Stomach (tissue), 4 donors: ENCODE data around the gene BRMS1L.

Source experiments
- CTCF ChIP-seq, 7 experiments: fragments of 450-650 bp in 4 of 7; fragments of 200-600 bp in 3 of 7; sonication (generic) in 3 of 7; IDR thresholded peaks; one replicate each; pipeline ENCODE4 v1.5.1; 2016 to 2019; ENCODE audit warnings: antibody characterized with exemption in 7 of 7, control low read depth in 2 of 7, mild to moderate bottlenecking in 1 of 7
- POLR2A ChIP-seq, 4 donors: fragments of 450-650 bp; IDR thresholded peaks; one replicate each; pipeline ENCODE4 v1.6.1; 2016; ENCODE audit warnings: antibody characterized with exemption in 4 of 4, control low read depth in 2 of 4, mild to moderate bottlenecking in 1 of 4, moderate library complexity in 1 of 4
- POLR2AphosphoS5 ChIP-seq, 3 donors: sonication (generic); formaldehyde crosslinking; IDR thresholded peaks; one replicate each; pipeline ENCODE4 v1.6.1; 2016; ENCODE audit warnings: antibody characterized with exemption in 3 of 3

DNA sequence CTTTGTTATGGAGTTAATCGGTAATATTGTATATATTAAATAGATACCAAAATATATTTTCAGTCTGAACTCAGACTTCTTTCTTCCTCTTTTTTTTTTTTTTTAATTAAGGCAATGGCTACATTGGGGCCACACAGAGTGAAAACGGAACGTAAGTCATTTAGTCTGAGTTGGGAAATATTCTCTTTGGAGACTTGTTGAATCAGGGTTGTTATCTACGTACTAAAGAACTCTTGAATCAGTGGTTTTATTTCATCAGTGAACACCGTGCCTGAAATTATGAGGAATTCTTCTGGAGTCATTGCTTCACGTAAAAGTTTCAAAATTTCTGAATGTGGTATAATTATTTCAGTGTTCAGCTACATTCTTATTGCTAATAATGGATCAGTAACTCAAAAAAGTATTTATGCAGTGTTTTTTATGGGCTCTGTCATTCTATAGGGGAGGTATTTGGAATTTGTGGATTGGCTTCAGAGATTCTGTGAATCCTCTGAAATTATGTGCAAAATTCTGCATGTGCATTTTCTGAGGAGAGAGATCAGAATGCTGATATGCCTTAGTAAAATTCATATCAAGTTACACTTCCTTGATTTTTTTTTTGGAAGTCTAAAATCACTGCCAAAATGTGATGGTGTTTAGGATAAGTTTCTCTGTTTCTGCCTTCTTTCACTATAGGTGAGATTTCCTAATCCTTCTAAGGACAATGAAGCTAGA lies 39.6 kb downstream of the BRMS1L start:
- TF ChIP-seq POLR2A (IDR thresholded peaks at IDR 0.05), result no peak
- no peak for TF ChIP-seq CTCF (IDR thresholded peaks at IDR 0.05)
- no peak for TF ChIP-seq POLR2AphosphoS5 (IDR thresholded peaks at IDR 0.05)
